Measurements from ENCODE around the gene AGTRAP.

Gene AGTRAP

DNA sequence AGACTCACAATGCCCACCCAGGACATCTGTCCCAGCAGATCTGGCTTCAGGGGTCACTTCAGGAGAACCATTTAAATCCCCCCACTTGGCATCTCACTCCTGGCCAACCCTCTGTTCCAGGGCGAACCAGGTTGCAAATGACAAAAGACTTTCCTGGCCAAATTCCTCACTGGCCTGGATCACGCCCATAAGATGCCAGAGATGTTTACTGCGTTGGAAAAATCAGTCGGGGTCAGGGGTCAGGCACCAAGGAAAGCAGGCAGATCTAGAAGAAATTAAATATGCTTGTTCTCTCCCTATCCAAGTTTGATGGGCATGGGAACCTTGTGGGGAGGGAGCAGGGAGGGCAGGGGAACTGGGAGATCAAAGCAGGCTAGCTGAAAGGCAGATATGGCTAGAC, 14.6 kb upstream of the AGTRAP start:
- Histone ChIP-seq H3K18ac (ENCODE audit: low read depth in 1 of 2, low read length in 2 of 2) (no peak overlapping the region), H2BK120ac (ENCODE audit: low read depth, low read length) (no peak overlapping the region), H3K79me1 (replicated peaks; ENCODE audit: low read length, poor library complexity, severe bottlenecking) (no peaks in the 10 kb centered on the region), H2AFZ (ENCODE audit: low read depth, low read length) (no peak overlapping the region), H3K23ac (ENCODE audit: low read length in 2 of 2) (no peak overlapping the region), H3K4me3 (ENCODE audit: insufficient read depth in 1 of 2, low read depth in 1 of 2, low read length in 2 of 2) (no peak overlapping the region), H4K8ac (ENCODE audit: low read length) (no peak overlapping the region), H3K27ac (ENCODE audit: low read length, poor library complexity, severe bottlenecking) (no peak overlapping the region), H3K14ac (ENCODE audit: low read length in 2 of 2) (no peak overlapping the region), H3K36me3 (ENCODE audit: control insufficient read depth in 1 of 2, insufficient read depth in 2 of 2, low read depth in 1 of 2, low read length in 2 of 2) (no peaks in the 10 kb centered on the region), H2BK15ac (ENCODE audit: low read depth, poor library complexity, severe bottlenecking) (no peak overlapping the region), H3K4me1 (ENCODE audit: control insufficient read depth, insufficient read depth, low read depth, low read length) (peaks cover 3% of the 10 kb centered on the region), H2BK5ac (ENCODE audit: low read depth, low read length, poor library complexity, severe bottlenecking) (no peak overlapping the region), H3K9me3 (ENCODE audit: control insufficient read depth, low read length) (no peaks in the 10 kb centered on the region), H4K91ac (ENCODE audit: low read length) (no peak overlapping the region), H3K4me2 (ENCODE audit: low read length, poor library complexity, severe bottlenecking) (no peak overlapping the region), H2BK12ac (ENCODE audit: low read length in 2 of 2) (no peak overlapping the region), H3K9ac (ENCODE audit: low read length) (no peak overlapping the region), H2AK5ac (ENCODE audit: low read length, severe bottlenecking) (no peak overlapping the region), H3K27me3 (ENCODE audit: control insufficient read depth in 1 of 2, insufficient read depth in 1 of 2, low read length in 2 of 2) (peaks cover 29 to 61% of the 10 kb centered on the region in 2 experiments), H3K4ac (ENCODE audit: low read depth in 1 of 2, low read length in 2 of 2) (no peak overlapping the region)
- 76% methylated on average over 4 of the region's 4 CpGs for WGBS
- no peak for DNase-seq

DNA sequence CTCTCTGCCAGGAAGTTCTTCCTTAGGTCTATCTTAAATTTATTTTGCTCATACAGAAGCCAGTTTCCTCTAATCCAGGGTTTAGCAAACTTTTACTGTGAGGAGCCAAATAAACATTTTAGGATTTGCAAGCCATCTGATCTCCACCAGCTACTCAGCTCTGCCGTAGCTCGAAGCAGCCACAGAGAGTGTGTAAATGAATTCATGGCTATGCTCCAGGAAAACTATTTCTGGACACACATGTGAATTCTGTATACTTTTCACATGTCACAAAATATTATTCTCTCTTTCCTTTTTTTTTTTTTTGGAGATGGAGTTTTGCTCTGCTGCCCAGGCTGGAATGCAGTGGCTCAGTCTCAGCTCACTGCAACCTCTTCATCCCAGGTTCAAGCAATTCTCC, 13.4 kb upstream of the AGTRAP start:
- no peak overlapping the region for H2BK15ac ChIP-seq (ENCODE audit: low read depth, poor library complexity, severe bottlenecking)
- H2AK5ac ChIP-seq (ENCODE audit: low read length, severe bottlenecking): no peak overlapping the region
- H4K91ac ChIP-seq (ENCODE audit: low read length): no peak overlapping the region
- H3K4me2 ChIP-seq (ENCODE audit: low read length, poor library complexity, severe bottlenecking): no peak overlapping the region
- H3K4me1 ChIP-seq (ENCODE audit: control insufficient read depth, insufficient read depth, low read depth, low read length): peaks cover 3% of the 10 kb centered on the region
- no peak overlapping the region for H3K18ac ChIP-seq (ENCODE audit: low read depth in 1 of 2, low read length in 2 of 2)
- no peaks in the 10 kb centered on the region for H3K9me3 ChIP-seq (ENCODE audit: control insufficient read depth, low read length)
- no peak overlapping the region for H2BK120ac ChIP-seq (ENCODE audit: low read depth, low read length)
- H3K36me3 ChIP-seq (ENCODE audit: control insufficient read depth in 1 of 2, insufficient read depth in 2 of 2, low read depth in 1 of 2, low read length in 2 of 2): no peaks in the 10 kb centered on the region
- H4K8ac ChIP-seq (ENCODE audit: low read length): no peak overlapping the region
- DNase-seq: no peak
- no peak overlapping the region for H2BK5ac ChIP-seq (ENCODE audit: low read depth, low read length, poor library complexity, severe bottlenecking)
- WGBS: 93% methylated on average over 2 of the region's 2 CpGs
- no peak overlapping the region for H3K27ac ChIP-seq (ENCODE audit: low read length, poor library complexity, severe bottlenecking)
- H3K4me3 ChIP-seq (ENCODE audit: insufficient read depth in 1 of 2, low read depth in 1 of 2, low read length in 2 of 2): no peak overlapping the region
- H3K4ac ChIP-seq (ENCODE audit: low read depth in 1 of 2, low read length in 2 of 2): no peak overlapping the region
- no peak overlapping the region for H3K23ac ChIP-seq (ENCODE audit: low read length in 2 of 2)
- H2AFZ ChIP-seq (ENCODE audit: low read depth, low read length): no peak overlapping the region
- no peak overlapping the region for H2BK12ac ChIP-seq (ENCODE audit: low read length in 2 of 2)
- no peak overlapping the region for H3K9ac ChIP-seq (ENCODE audit: low read length)
- H3K27me3 ChIP-seq (ENCODE audit: control insufficient read depth in 1 of 2, insufficient read depth in 1 of 2, low read length in 2 of 2): peaks cover 29 to 55% of the 10 kb centered on the region in 2 experiments
- no peaks in the 10 kb centered on the region for H3K79me1 ChIP-seq (replicated peaks; ENCODE audit: low read length, poor library complexity, severe bottlenecking)
- H3K14ac ChIP-seq (ENCODE audit: low read length in 2 of 2): no peak overlapping the region

DNA sequence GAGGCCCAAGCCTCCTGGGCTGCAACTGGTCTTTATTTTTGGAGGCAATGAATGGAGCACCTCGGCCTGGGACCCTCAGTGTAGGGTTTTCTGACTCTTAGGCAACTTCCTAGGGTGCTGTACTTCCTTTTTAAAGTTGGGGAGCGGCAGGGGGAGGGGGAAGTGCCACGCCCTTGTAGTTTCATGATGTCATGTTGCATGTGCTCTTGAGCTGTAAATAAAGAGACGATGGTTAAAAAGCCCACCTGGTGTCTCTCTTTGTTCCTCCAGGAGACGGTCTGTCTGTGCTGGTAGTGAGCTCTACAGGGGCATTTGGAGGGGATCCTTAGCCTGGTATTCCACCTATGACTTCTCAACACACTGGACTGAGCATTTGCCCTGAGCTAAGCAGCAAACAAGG, 10.3 kb upstream of the AGTRAP start:
- no peak overlapping the region for H3K14ac ChIP-seq (ENCODE audit: low read length in 2 of 2)
- no peak overlapping the region for H2AFZ ChIP-seq (ENCODE audit: low read depth, low read length)
- peaks cover 20 to 38% of the 10 kb centered on the region in 2 experiments for H3K27me3 ChIP-seq (ENCODE audit: control insufficient read depth in 1 of 2, insufficient read depth in 1 of 2, low read length in 2 of 2)
- H3K9me3 ChIP-seq (ENCODE audit: control insufficient read depth, low read length): no peaks in the 10 kb centered on the region
- no peak for DNase-seq
- peaks cover 14% of the 10 kb centered on the region for H3K4me1 ChIP-seq (ENCODE audit: control insufficient read depth, insufficient read depth, low read depth, low read length)
- no peak overlapping the region for H4K8ac ChIP-seq (ENCODE audit: low read length)
- H2BK15ac ChIP-seq (ENCODE audit: low read depth, poor library complexity, severe bottlenecking): no peak overlapping the region
- no peak overlapping the region for H3K4me3 ChIP-seq (ENCODE audit: insufficient read depth in 1 of 2, low read depth in 1 of 2, low read length in 2 of 2)
- no peak overlapping the region for H3K23ac ChIP-seq (ENCODE audit: low read length in 2 of 2)
- no peak overlapping the region for H3K27ac ChIP-seq (ENCODE audit: low read length, poor library complexity, severe bottlenecking)
- H3K4ac ChIP-seq (ENCODE audit: low read depth in 1 of 2, low read length in 2 of 2): no peak overlapping the region
- no peak overlapping the region for H3K18ac ChIP-seq (ENCODE audit: low read depth in 1 of 2, low read length in 2 of 2)
- no peak overlapping the region for H4K91ac ChIP-seq (ENCODE audit: low read length)
- 70% methylated on average over 5 of the region's 5 CpGs for WGBS
- no peak overlapping the region for H2BK5ac ChIP-seq (ENCODE audit: low read depth, low read length, poor library complexity, severe bottlenecking)
- H2BK120ac ChIP-seq (ENCODE audit: low read depth, low read length): no peak overlapping the region
- H3K4me2 ChIP-seq (ENCODE audit: low read length, poor library complexity, severe bottlenecking): no peak overlapping the region
- no peaks in the 10 kb centered on the region for H3K79me1 ChIP-seq (replicated peaks; ENCODE audit: low read length, poor library complexity, severe bottlenecking)
- H2AK5ac ChIP-seq (ENCODE audit: low read length, severe bottlenecking): no peak overlapping the region
- H3K9ac ChIP-seq (ENCODE audit: low read length): no peak overlapping the region
- no peak overlapping the region for H2BK12ac ChIP-seq (ENCODE audit: low read length in 2 of 2)
- peaks cover 0 to 3% of the 10 kb centered on the region in 2 experiments for H3K36me3 ChIP-seq (ENCODE audit: control insufficient read depth in 1 of 2, insufficient read depth in 2 of 2, low read depth in 1 of 2, low read length in 2 of 2)

DNA sequence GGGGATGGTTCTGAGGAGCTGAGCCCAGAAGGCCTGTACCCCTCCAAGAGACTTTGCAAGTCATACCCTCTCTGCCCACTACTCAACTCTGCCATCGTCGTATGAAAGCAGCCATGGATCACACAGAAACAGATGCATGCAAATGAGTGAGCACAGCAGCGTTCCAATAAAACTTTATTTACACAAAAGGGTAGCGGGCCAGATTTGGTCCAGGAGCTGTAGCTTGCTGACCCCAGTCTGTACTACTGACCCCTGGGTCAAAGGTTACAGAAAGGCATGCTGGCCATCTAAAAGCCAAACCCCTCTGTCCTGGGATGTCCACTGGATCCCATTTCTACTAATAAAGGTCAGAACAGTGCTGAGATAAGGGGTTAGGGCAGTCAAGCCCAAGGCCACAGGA, 8.8 kb upstream of the AGTRAP start:
- H3K4me2 ChIP-seq (ENCODE audit: low read length, poor library complexity, severe bottlenecking): no peak overlapping the region
- no peak overlapping the region for H2BK15ac ChIP-seq (ENCODE audit: low read depth, poor library complexity, severe bottlenecking)
- no peak overlapping the region for H2BK5ac ChIP-seq (ENCODE audit: low read depth, low read length, poor library complexity, severe bottlenecking)
- H3K36me3 ChIP-seq (ENCODE audit: control insufficient read depth in 1 of 2, insufficient read depth in 2 of 2, low read depth in 1 of 2, low read length in 2 of 2): peaks cover 0 to 3% of the 10 kb centered on the region in 2 experiments
- DNase-seq: no peak
- no peak overlapping the region for H3K4me3 ChIP-seq (ENCODE audit: insufficient read depth in 1 of 2, low read depth in 1 of 2, low read length in 2 of 2)
- H3K27ac ChIP-seq (ENCODE audit: low read length, poor library complexity, severe bottlenecking): no peak overlapping the region
- H4K8ac ChIP-seq (ENCODE audit: low read length): no peak overlapping the region
- H2BK12ac ChIP-seq (ENCODE audit: low read length in 2 of 2): no peak overlapping the region
- WGBS: 89% methylated on average over 4 of the region's 4 CpGs
- no peak overlapping the region for H3K23ac ChIP-seq (ENCODE audit: low read length in 2 of 2)
- no peak overlapping the region for H2AFZ ChIP-seq (ENCODE audit: low read depth, low read length)
- H3K4ac ChIP-seq (ENCODE audit: low read depth in 1 of 2, low read length in 2 of 2): no peak overlapping the region
- H2AK5ac ChIP-seq (ENCODE audit: low read length, severe bottlenecking): no peak overlapping the region
- H3K79me1 ChIP-seq (replicated peaks; ENCODE audit: low read length, poor library complexity, severe bottlenecking): no peaks in the 10 kb centered on the region
- no peak overlapping the region for H2BK120ac ChIP-seq (ENCODE audit: low read depth, low read length)
- H4K91ac ChIP-seq (ENCODE audit: low read length): no peak overlapping the region
- H3K4me1 ChIP-seq (ENCODE audit: control insufficient read depth, insufficient read depth, low read depth, low read length): peaks cover 19% of the 10 kb centered on the region
- H3K9ac ChIP-seq (ENCODE audit: low read length): no peak overlapping the region
- no peak overlapping the region for H3K14ac ChIP-seq (ENCODE audit: low read length in 2 of 2)
- H3K18ac ChIP-seq (ENCODE audit: low read depth in 1 of 2, low read length in 2 of 2): no peak overlapping the region
- H3K9me3 ChIP-seq (ENCODE audit: control insufficient read depth, low read length): no peaks in the 10 kb centered on the region
- peaks cover 10 to 25% of the 10 kb centered on the region in 2 experiments for H3K27me3 ChIP-seq (ENCODE audit: control insufficient read depth in 1 of 2, insufficient read depth in 1 of 2, low read length in 2 of 2)
